ENCODE measurements around the gene DAPK3. TPM values are rescaled to one million over a fixed set of nuclear protein-coding genes. Genes with fewer than 3 reads are reported as not detected.

Gene DAPK3
- 100 to 1,000 TPM in 1 of 2 donors, 10 to 100 TPM in 1; 92.2 to 103 TPM for total RNA-seq

GRCh38 chr19:3970808-3971598 is at the start of gene DAPK3:
DAPK3 (minus strand) TSS chr19:3971099; CDS start chr19:3969735, 1,364 bp downstream.

DNA sequence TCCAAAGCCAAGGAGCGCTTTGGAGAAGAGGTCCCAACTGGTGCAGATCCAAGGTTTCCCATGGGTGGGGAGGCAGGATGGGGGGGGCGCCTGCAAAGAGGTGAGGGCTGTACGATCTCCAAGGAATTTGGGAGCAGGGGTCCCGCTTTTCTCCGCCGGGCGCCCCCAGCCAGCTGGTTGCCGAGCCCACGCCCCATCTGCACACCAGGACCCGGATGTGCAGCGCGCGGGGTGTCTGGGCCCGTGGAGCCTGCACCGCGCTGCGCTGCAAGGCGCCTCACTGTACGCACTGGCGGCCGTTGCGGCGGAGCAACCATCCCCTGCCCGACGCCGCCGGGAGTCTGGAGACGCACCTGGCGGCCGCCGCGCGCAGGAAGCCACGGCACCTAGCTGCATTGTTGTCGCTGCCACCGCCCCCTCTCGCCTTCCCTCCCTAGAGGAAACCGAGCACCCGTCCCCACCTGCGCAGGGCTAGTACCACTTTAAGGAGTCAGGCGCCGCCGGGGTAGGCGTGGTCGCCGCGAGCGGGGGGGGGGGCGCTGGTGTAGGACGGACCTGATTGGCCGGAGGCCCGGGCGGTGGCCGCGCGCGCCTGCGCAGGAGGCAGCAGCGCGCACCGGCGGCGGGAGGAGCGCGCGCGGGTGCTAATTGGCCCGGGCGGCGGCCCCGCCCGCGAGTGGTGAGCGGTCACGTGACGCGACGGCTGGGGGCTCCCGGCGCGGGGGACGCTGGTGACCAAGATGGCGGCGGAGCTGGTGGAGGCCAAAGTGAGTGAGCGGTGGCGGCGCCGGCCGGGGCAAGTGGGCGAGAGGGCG is 36.3 kb upstream of the DAPK3 start, which contains the start of gene PIAS4:
PIAS4 (plus strand) TSS at position 716 of the 815 bp plus-strand sequence; CDS start at position 741, 25 bp downstream.

GRCh38 chr19:3984908-3985642 is 14.2 kb upstream of the DAPK3 start, which contains the start of gene EEF2:
EEF2 (minus strand) TSS chr19:3985463; CDS start chr19:3985380, 83 bp downstream.

DNA sequence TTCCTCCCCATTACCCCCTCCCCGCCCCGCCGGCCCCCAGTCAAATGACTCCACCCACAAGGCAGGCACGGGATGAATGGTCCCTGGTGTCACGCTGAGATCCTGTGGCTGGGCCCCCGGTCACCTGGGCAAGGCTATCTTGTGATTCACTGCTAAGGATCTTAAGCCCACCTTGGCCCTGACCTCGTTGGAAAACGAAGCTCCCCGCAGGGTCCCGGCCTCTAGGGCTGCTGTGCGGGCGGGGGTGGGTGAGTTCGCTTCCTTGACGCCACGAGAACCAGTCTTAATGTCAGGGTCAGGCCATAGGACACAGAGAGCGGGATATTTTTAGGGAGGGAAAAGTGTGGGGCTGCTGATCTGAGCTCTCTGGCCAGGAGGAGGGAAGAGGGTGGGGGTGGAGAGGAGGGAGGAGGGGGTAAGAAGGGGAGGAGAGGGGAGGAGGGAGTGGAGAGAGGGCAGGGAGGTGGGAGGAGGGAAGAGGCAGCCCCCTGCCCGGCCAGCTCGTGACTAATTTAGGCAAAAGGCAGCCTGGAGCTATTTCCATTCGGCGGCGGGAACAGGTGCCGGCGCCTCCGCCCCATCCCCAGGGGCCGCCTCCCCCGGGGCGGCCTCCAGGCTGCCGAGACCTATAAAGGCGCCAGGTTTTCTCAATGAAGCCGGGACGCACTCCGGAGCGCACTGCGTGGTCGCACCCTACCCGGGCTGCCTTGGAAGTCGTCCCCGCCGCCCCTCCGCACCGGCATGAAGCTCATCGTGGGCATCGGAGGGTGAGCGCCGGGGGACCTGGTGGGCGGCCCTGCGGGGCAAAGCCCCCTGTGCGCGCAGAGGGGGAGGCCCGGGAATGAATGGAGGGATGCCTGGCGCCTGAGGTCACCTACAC is 37.7 kb downstream of the DAPK3 start, which contains the start of gene NMRK2:
NMRK2 (plus strand) TSS at position 139 of the 880 bp plus-strand sequence; CDS start at position 742, 603 bp downstream.

Small RNA genes lying within 50 kb of the gene (small RNA-seq; reads per million reads assigned to genes)
- 0 reads per million in 2 donors for gene RN7SL202P
- gene SNORD37, result 16.8 to 22.8 reads per million in 2 donors

Other genes with a start within 250 kb of the DAPK3 start
- gene APBA3, start 209.4 kb downstream of the DAPK3 start, total RNA-seq, result 10 to 100 TPM; 25.1 to 27.0 TPM
- 10 to 100 TPM; 39.6 to 51.6 TPM for gene MRPL54, start 208.4 kb downstream of the DAPK3 start, total RNA-seq
- not detected for gene RAX2, start 198.9 kb downstream of the DAPK3 start, total RNA-seq
- under 1 TPM; 0.34 to 1.00 TPM for gene MATK, start 184.7 kb downstream of the DAPK3 start, total RNA-seq
- under 1 TPM in 1 of 2 donors, not detected in 1; 0.34 TPM for gene ZFR2, start 102.1 kb downstream of the DAPK3 start, total RNA-seq
- gene ATCAY, start 90.4 kb downstream of the DAPK3 start, total RNA-seq, result not detected
- not detected for gene NMRK2, start 38.0 kb downstream of the DAPK3 start, total RNA-seq
- 1,000 to 10,000 TPM in 1 of 2 donors, 100 to 1,000 TPM in 1; 847 to 1,562 TPM for gene EEF2, start 14.4 kb upstream of the DAPK3 start, total RNA-seq
- 10 to 100 TPM; 18.6 to 31.0 TPM for gene PIAS4, start 36.6 kb upstream of the DAPK3 start, total RNA-seq
- gene ZBTB7A, start 95.8 kb upstream of the DAPK3 start, total RNA-seq, result 10 to 100 TPM; 24.6 to 31.0 TPM
- gene MAP2K2, start 153.0 kb upstream of the DAPK3 start, total RNA-seq, result 100 to 1,000 TPM; 158 to 199 TPM
- not detected for gene CREB3L3, start 182.5 kb upstream of the DAPK3 start, total RNA-seq
- 10 to 100 TPM; 10.7 to 16.3 TPM for gene SIRT6, start 211.5 kb upstream of the DAPK3 start, total RNA-seq
- gene ANKRD24, start 211.6 kb upstream of the DAPK3 start, total RNA-seq, result under 1 TPM in 1 of 2 donors, not detected in 1; 0.34 TPM

Data from melanocyte of skin (primary cell).